IMR-90 (cell line): ENCODE measurements around the gene SEPTIN2. TPM values are rescaled to one million over a fixed set of nuclear protein-coding genes. Genes with fewer than 3 reads are reported as not detected.

Experiments
- ATAC-seq: fragments of 200-7000 bp; cut with Tn5 transposase; 2 replicates; pipeline ENCODE4 v1.9.1; 2020; ENCODE audit warnings: low read depth, mild to moderate bottlenecking, moderate library complexity
- BruUV-seq: library from RNA; stranded (reverse); fragments of 400-500 nt; replicated peaks from 2 replicates; lab custom pipeline; 2021; lab: Mats Ljungman, UMichigan
- CTCF ChIA-PET: fragments of 300-600 bp; formaldehyde crosslinking; extraction: SDS; loops from one replicate; lab custom pipeline; 2021; ENCODE audit warnings: antibody characterized with exemption; lab: Yijun Ruan, JAX
- POLR2A ChIA-PET: fragments of 300-600 bp; sonication (Branson Sonifier 250); formaldehyde crosslinking; loops from one replicate; lab custom pipeline; 2022; ENCODE audit warnings: antibody characterized with exemption; ENCODE audit not compliant: unreplicated experiment; lab: Charles Lee
- DNase-seq: peaks from one replicate; pipeline ENCODE4 v3.0.0; 2013
- H2AFZ ChIP-seq: replicated peaks from 2 replicates; pipeline ENCODE3; 2013; ENCODE audit warnings: low read length, mild to moderate bottlenecking; ENCODE audit not compliant: poor library complexity
- H2AK5ac ChIP-seq: 2 replicates; pipeline ENCODE4 v1.6.1; 2013; ENCODE audit warnings: low read depth, low read length, inconsistent platforms
- H2AK9ac ChIP-seq: replicated peaks from 2 replicates; pipeline ENCODE3; 2013; ENCODE audit warnings: mild to moderate bottlenecking, low read depth, low read length, moderate library complexity; ENCODE audit not compliant: poor library complexity
- H2BK120ac ChIP-seq: 2 replicates; pipeline ENCODE4 v1.6.1; 2013; ENCODE audit warnings: low read depth, low read length, inconsistent platforms
- H2BK15ac ChIP-seq: 3 replicates; pipeline ENCODE4 v1.6.1; 2013; ENCODE audit warnings: low read depth, low read length, inconsistent platforms
- H2BK20ac ChIP-seq: 2 replicates; pipeline ENCODE4 v1.6.1; 2013; ENCODE audit warnings: low read depth, mild to moderate bottlenecking, inconsistent platforms, low read length, moderate library complexity
- H2BK5ac ChIP-seq: 2 replicates; pipeline ENCODE4 v1.6.1; 2013; ENCODE audit warnings: mild to moderate bottlenecking, low read depth, low read length, inconsistent platforms; ENCODE audit not compliant: poor library complexity, severe bottlenecking
- H3K14ac ChIP-seq: replicated peaks from 2 replicates; pipeline ENCODE4 v1.6.1; 2013; ENCODE audit warnings: low read depth, low read length, inconsistent platforms
- H3K18ac ChIP-seq: 2 replicates; pipeline ENCODE4 v1.6.1; 2013; ENCODE audit warnings: low read depth, low read length, control low read depth
- H3K23ac ChIP-seq: 2 replicates; pipeline ENCODE4 v1.6.1; 2013; ENCODE audit warnings: low read depth, low read length, inconsistent platforms
- H3K27ac ChIP-seq: 2 replicates; pipeline ENCODE4 v1.5.1; 2013; ENCODE audit warnings: mild to moderate bottlenecking, control low read depth, low read length; ENCODE audit not compliant: insufficient read depth
- H3K27me3 ChIP-seq: 2 replicates; pipeline ENCODE4 v1.6.1; 2013; ENCODE audit warnings: low read length; ENCODE audit not compliant: control insufficient read depth, insufficient read depth
- H3K36me3 ChIP-seq: 2 replicates; pipeline ENCODE4 v1.6.1; 2013; ENCODE audit warnings: low read length, mixed read lengths; ENCODE audit not compliant: control insufficient read depth, insufficient read depth
- H3K4ac ChIP-seq: 2 replicates; pipeline ENCODE4 v1.6.1; 2013; ENCODE audit warnings: low read depth, low read length, inconsistent platforms
- H3K4me1 ChIP-seq: 2 replicates; pipeline ENCODE4 v1.6.1; 2013; ENCODE audit warnings: low read length, mixed read lengths; ENCODE audit not compliant: control insufficient read depth, insufficient read depth
- H3K4me2 ChIP-seq: 2 replicates; pipeline ENCODE4 v1.6.1; 2013; ENCODE audit warnings: low read depth, mild to moderate bottlenecking, control low read depth, low read length, moderate library complexity
- H3K4me3 ChIP-seq: 2 replicates; pipeline ENCODE4 v1.5.1; 2013; ENCODE audit warnings: low read depth, mild to moderate bottlenecking, control low read depth, low read length, moderate library complexity; ENCODE audit not compliant: insufficient read depth
- H3K56ac ChIP-seq: 2 replicates; pipeline ENCODE4 v1.6.1; 2013; ENCODE audit warnings: low read length, inconsistent platforms; ENCODE audit not compliant: insufficient read depth; ENCODE audit errors: extremely low read depth
- H3K79me1 ChIP-seq, 2 experiments: 2 replicates each; pipeline ENCODE4 v1.6.1; 2013; ENCODE audit warnings: low read length in 2 of 2, inconsistent platforms in 1 of 2, low read depth in 1 of 2
- H3K9ac ChIP-seq: 2 replicates; pipeline ENCODE4 v1.6.1; 2013; ENCODE audit warnings: low read depth, low read length, control low read depth
- H3K9me1 ChIP-seq: 2 replicates; pipeline ENCODE4 v1.6.1; 2013; ENCODE audit warnings: low read length, inconsistent platforms; ENCODE audit not compliant: insufficient read depth
- H3K9me3 ChIP-seq: 2 replicates; pipeline ENCODE4 v1.6.1; 2013; ENCODE audit warnings: low read length; ENCODE audit not compliant: control insufficient read depth, insufficient read depth
- H4K20me1 ChIP-seq: 2 replicates; pipeline ENCODE4 v1.6.1; 2013; ENCODE audit warnings: low read length, inconsistent platforms; ENCODE audit not compliant: insufficient read depth
- H4K5ac ChIP-seq: 2 replicates; pipeline ENCODE4 v1.6.1; 2013; ENCODE audit warnings: mild to moderate bottlenecking, low read depth, low read length, control low read depth
- H4K8ac ChIP-seq, 2 experiments: 2 replicates each; pipeline ENCODE4 v1.6.1; 2013; ENCODE audit warnings: low read depth in 2 of 2, low read length in 2 of 2, control low read depth in 1 of 2, inconsistent platforms in 1 of 2
- H4K91ac ChIP-seq: 2 replicates; pipeline ENCODE4 v1.6.1; 2013; ENCODE audit warnings: low read depth, low read length, inconsistent platforms; ENCODE audit not compliant: insufficient read depth
- BHLHE40 ChIP-seq: fragments of 150-350 bp; IDR thresholded peaks from 2 replicates; pipeline ENCODE4 v1.6.1; 2016; ENCODE audit warnings: mild to moderate bottlenecking, low read depth, low read length
- CHD1 ChIP-seq: IDR thresholded peaks from 2 replicates; pipeline ENCODE4 v1.6.1; 2012; ENCODE audit warnings: low read depth, low read length, improper control_type of control experiment
- ELK1 ChIP-seq: fragments of 150-350 bp; IDR thresholded peaks from 2 replicates; pipeline ENCODE4 v1.6.1; 2016; ENCODE audit warnings: low read depth, mild to moderate bottlenecking, low read length, moderate library complexity, borderline replicate concordance
- FOS ChIP-seq: fragments of 150-350 bp; IDR thresholded peaks from 2 replicates; pipeline ENCODE4 v1.6.1; 2016; ENCODE audit warnings: low read depth, low read length
- MAZ ChIP-seq: IDR thresholded peaks from 2 replicates; pipeline ENCODE4 v1.6.1; 2012; ENCODE audit warnings: low read depth, mild to moderate bottlenecking, low read length, improper control_type of control experiment, moderate library complexity, borderline replicate concordance
- MXI1 ChIP-seq: IDR thresholded peaks from 2 replicates; pipeline ENCODE4 v1.6.1; 2012; ENCODE audit warnings: low read depth, mild to moderate bottlenecking, low read length, moderate library complexity, borderline replicate concordance
- RAD21 ChIP-seq: IDR thresholded peaks from 2 replicates; pipeline ENCODE4 v1.6.1; 2012; ENCODE audit warnings: low read length, improper control_type of control experiment
- WGBS, 2 experiments: methylation state at CpG; one replicate each; pipeline versions ENCODE4 v1.1.5 to v1.1.7; 2013; ENCODE audit warnings: missing lambda C conversion rate in 2 of 2; ENCODE audit not compliant: insufficient read length in 1 of 2; ENCODE audit errors: extremely low coverage in 2 of 2; 5-methylcytosine and 5-hydroxymethylcytosine counted together
- dilution Hi-C: fragments of 300-500 bp; cut with HindIII; formaldehyde crosslinking; loops from one replicate; pipeline ENCODE4 v1.14.3; 2018; ENCODE audit warnings: low sequenced_read_pairs; ENCODE audit not compliant: unreplicated experiment
- in situ Hi-C: fragments of 300-500 bp; cut with MboI; formaldehyde crosslinking; loops from 3 replicates; pipeline ENCODE4 v1.14.3; 2019; ENCODE audit warnings: low sequenced_read_pairs, inconsistent platforms, mixed read lengths
- intact Hi-C: fragments of 100-400 bp; cut with micrococcal nuclease; formaldehyde crosslinking; loops from 2 replicates; pipeline ENCODE4 v1.10.0; 2022
- polyA plus RNA-seq, 3 experiments: library from polyadenylated mRNA; depleted of rRNA; stranded (reverse); fragments of >200 nt; gene quantifications; 2 replicates each; pipeline ENCODE4 v1.2.3, GENCODE V29; 2012; ENCODE audit warnings: low replicate concordance in 1 of 3
- total RNA-seq: library from RNA; depleted of rRNA; stranded (reverse); fragments of >200 nt; gene quantifications from 2 replicates; pipeline ENCODE4 v1.2.3, GENCODE V29; 2012
- TF ChIP-seq, protein P1 (sequence below): conservative IDR thresholded peaks from 2 replicates; pipeline ENCODE4 v1.5.1; 2012; ENCODE audit warnings: mild to moderate bottlenecking, low read depth, low read length, improper control_type of control experiment

The SEPTIN2 gene
- total and polyA plus RNA-seq, 2 of the 4 experiments (the other 2 are of a cell fraction) = 420 to 504 TPM

DNA sequence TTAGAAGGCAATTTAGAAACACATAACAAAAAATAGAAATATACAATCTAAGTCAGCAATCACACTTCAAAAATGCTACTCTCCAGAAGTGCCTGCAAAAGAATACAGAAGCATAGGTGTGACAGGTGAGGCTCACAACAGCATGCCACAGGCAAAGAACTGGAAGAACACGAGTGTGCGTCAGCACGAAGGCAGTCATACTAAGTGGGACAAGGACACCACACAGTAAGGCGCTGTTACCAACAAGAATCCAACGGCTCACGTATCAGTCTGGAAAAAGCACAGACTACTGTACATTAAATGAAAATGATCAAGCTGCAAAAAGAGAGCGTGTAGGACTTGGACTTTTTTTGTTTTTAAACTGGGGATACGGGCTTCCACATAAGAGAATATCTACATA lies 19.0 kb upstream of the SEPTIN2 start:
- H3K9me3 ChIP-seq = no peaks in the 10 kb centered on the region
- in situ Hi-C loops = no loop called here
- H3K14ac ChIP-seq = no peak overlapping the region
- no peak overlapping the region for H3K56ac ChIP-seq
- H2BK120ac ChIP-seq = no peak overlapping the region
- H3K27me3 ChIP-seq = no peaks in the 10 kb centered on the region
- H3K4me1 ChIP-seq = peaks cover 2% of the 10 kb centered on the region; the same call in 1 of the 2 replicates
- dilution Hi-C loops = no loop called here
- H3K79me1 ChIP-seq = peaks cover 20 to 65% of the 10 kb centered on the region in 2 experiments
- peaks cover 85% of the 10 kb centered on the region for H4K20me1 ChIP-seq
- H2AK5ac ChIP-seq = no peak overlapping the region
- H3K4me3 ChIP-seq = no peak overlapping the region
- no peak overlapping the region for H3K18ac ChIP-seq
- H3K23ac ChIP-seq = no peak overlapping the region
- H4K5ac ChIP-seq = no peak overlapping the region
- no peak overlapping the region for H2AK9ac ChIP-seq
- H3K9ac ChIP-seq = no peak overlapping the region
- no peak overlapping the region for H4K91ac ChIP-seq
- no TSS peak for BruUV-seq
- H2BK20ac ChIP-seq = no peak overlapping the region
- no peak overlapping the region for H3K4ac ChIP-seq
- H3K9me1 ChIP-seq = peaks cover 22% of the 10 kb centered on the region
- no peak overlapping the region for H2BK5ac ChIP-seq
- no peak overlapping the region for H4K8ac ChIP-seq
- no peak for DNase-seq
- H3K27ac ChIP-seq = no peak overlapping the region
- CTCF ChIA-PET = no interaction called here
- intact Hi-C loops = no loop called here
- POLR2A ChIA-PET = no interaction called here
- TF ChIP-seq MXI1 (no peak), ELK1 (no peak), BHLHE40 (no peak), MAZ (no peak), RAD21 (no peak), CHD1 (no peak), FOS (no peak)
- TF ChIP-seq, protein P1, sequence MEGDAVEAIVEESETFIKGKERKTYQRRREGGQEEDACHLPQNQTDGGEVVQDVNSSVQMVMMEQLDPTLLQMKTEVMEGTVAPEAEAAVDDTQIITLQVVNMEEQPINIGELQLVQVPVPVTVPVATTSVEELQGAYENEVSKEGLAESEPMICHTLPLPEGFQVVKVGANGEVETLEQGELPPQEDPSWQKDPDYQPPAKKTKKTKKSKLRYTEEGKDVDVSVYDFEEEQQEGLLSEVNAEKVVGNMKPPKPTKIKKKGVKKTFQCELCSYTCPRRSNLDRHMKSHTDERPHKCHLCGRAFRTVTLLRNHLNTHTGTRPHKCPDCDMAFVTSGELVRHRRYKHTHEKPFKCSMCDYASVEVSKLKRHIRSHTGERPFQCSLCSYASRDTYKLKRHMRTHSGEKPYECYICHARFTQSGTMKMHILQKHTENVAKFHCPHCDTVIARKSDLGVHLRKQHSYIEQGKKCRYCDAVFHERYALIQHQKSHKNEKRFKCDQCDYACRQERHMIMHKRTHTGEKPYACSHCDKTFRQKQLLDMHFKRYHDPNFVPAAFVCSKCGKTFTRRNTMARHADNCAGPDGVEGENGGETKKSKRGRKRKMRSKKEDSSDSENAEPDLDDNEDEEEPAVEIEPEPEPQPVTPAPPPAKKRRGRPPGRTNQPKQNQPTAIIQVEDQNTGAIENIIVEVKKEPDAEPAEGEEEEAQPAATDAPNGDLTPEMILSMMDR = no peak
- H2AFZ ChIP-seq = no peak overlapping the region
- H3K4me2 ChIP-seq = no peak overlapping the region
- WGBS, 2 experiments = no CpG with 5 or more reads among the region's 8 CpGs
- H2BK15ac ChIP-seq = no peak overlapping the region
- H3K36me3 ChIP-seq = peaks cover 8% of the 10 kb centered on the region; the same call in 1 of the 2 replicates
- no peak for ATAC-seq
